Endothelial cell of umbilical vein (primary cell): Measurements from ENCODE around the gene OR2AJ1. TPM values are rescaled to one million over a fixed set of nuclear protein-coding genes. Genes with fewer than 3 reads are reported as not detected.

Experiments used
- BruUV-seq: library from RNA; stranded (reverse); fragments of 400-500 nt; replicated peaks from 2 replicates; lab custom pipeline; 2021; lab: Mats Ljungman, UMichigan
- CTCF ChIA-PET: fragments of 300-600, 350-600 bp; sonication (Branson Sonifier 250); formaldehyde crosslinking; loops from one replicate; lab custom pipeline; 2021; ENCODE audit warnings: antibody characterized with exemption, inconsistent platforms; lab: Charles Lee
- POLR2A ChIA-PET: fragments of 300-600, 350-600 bp; sonication (Branson Sonifier 250); formaldehyde crosslinking; loops from one replicate; lab custom pipeline; 2021; ENCODE audit warnings: antibody characterized with exemption, inconsistent platforms; lab: Charles Lee
- DNase-seq: peaks from one replicate; pipeline ENCODE4 v3.0.0-alpha.2; 2011; ENCODE audit warnings: low read depth, low spot score
- FAIRE-seq: peaks from 2 replicates; lab custom pipeline; 2011; peaks lifted over from hg19 to GRCh38; lab: Jason Lieb, UNC
- H2AFZ ChIP-seq: 2 replicates; pipeline ENCODE4 v1.6.0; 2012; ENCODE audit warnings: low read depth, low read length, control low read depth, inconsistent platforms
- H3K27ac ChIP-seq: 2 replicates; pipeline ENCODE4 v1.5.1; 2011; ENCODE audit warnings: low read depth, mild to moderate bottlenecking, control low read depth, low read length, moderate library complexity; ENCODE audit not compliant: insufficient read depth
- H3K27me3 ChIP-seq, 2 experiments: 2 replicates each; pipeline versions ENCODE4 v1.6.0 to v1.6.1; 2011; ENCODE audit warnings: low read length in 2 of 2, mixed read lengths in 1 of 2; ENCODE audit not compliant: control insufficient read depth in 2 of 2, insufficient read depth in 2 of 2
- H3K36me3 ChIP-seq, 2 experiments: 2 replicates in 1 of 2; 3 replicates in 1 of 2; pipeline ENCODE4 v1.5.1; 2011; ENCODE audit warnings: low read length in 2 of 2, mild to moderate bottlenecking in 1 of 2, moderate library complexity in 1 of 2; ENCODE audit not compliant: control insufficient read depth in 2 of 2, insufficient read depth in 2 of 2; ENCODE audit errors: extremely low read depth in 1 of 2
- H3K4me1 ChIP-seq: 3 replicates; pipeline ENCODE4 v1.5.1; 2011; ENCODE audit warnings: mild to moderate bottlenecking, low read length; ENCODE audit not compliant: control insufficient read depth, insufficient read depth; ENCODE audit errors: extremely low read depth
- H3K4me2 ChIP-seq: 2 replicates; pipeline ENCODE4 v1.6.1; 2011; ENCODE audit warnings: low read length, control low read depth, mixed read lengths; ENCODE audit not compliant: insufficient read depth
- H3K4me3 ChIP-seq, 3 experiments: fragments of 200-600 bp in 1 of 3; sonication (generic), shearing (Covaris generic) in 1 of 3; replicated peaks in 1 of 3; 2 replicates each; pipeline ENCODE4 v1.5.1; 2011 to 2016; ENCODE audit warnings: control low read depth in 3 of 3, low read length in 3 of 3, mild to moderate bottlenecking in 2 of 3, inconsistent platforms in 1 of 3, low read depth in 1 of 3, moderate library complexity in 1 of 3; ENCODE audit not compliant: insufficient read depth in 1 of 3
- H3K79me2 ChIP-seq: 2 replicates; pipeline ENCODE4 v1.6.0; 2012; ENCODE audit warnings: low read length, inconsistent platforms; ENCODE audit not compliant: control insufficient read depth, insufficient read depth
- H3K9ac ChIP-seq: replicated peaks from 2 replicates; pipeline ENCODE3; 2011; ENCODE audit warnings: low read length, control low read depth; ENCODE audit not compliant: insufficient read depth; ENCODE audit errors: extremely low read depth
- H3K9me1 ChIP-seq: replicated peaks from 3 replicates; pipeline ENCODE4 v1.6.0; 2011; ENCODE audit warnings: mild to moderate bottlenecking, low read length; ENCODE audit not compliant: control insufficient read depth, insufficient read depth; ENCODE audit errors: extremely low read depth
- H3K9me3 ChIP-seq: replicated peaks from 2 replicates; pipeline ENCODE4 v1.5.1; 2012; ENCODE audit warnings: low read length, inconsistent platforms; ENCODE audit not compliant: control insufficient read depth, insufficient read depth
- H4K20me1 ChIP-seq: replicated peaks from 2 replicates; pipeline ENCODE3; 2011; ENCODE audit warnings: mild to moderate bottlenecking, low read length; ENCODE audit not compliant: control insufficient read depth, insufficient read depth; ENCODE audit errors: extremely low read depth
- EZH2 ChIP-seq: IDR thresholded peaks from 2 replicates; pipeline ENCODE4 v1.6.1; 2012; ENCODE audit warnings: borderline replicate concordance, low read depth, mild to moderate bottlenecking, moderate library complexity, low read length, inconsistent platforms; ENCODE audit not compliant: severe bottlenecking
- FOS ChIP-seq: IDR thresholded peaks from 2 replicates; pipeline ENCODE4 v1.6.1; 2011; ENCODE audit warnings: mild to moderate bottlenecking, low read length, moderate library complexity, borderline replicate concordance; ENCODE audit not compliant: insufficient read depth
- GATA2 ChIP-seq: IDR thresholded peaks from 2 replicates; pipeline ENCODE4 v1.7.0; 2011; ENCODE audit warnings: low read depth, mild to moderate bottlenecking, moderate library complexity, mixed read lengths, low read length; ENCODE audit not compliant: insufficient read length, insufficient read depth
- JUN ChIP-seq: IDR thresholded peaks from 2 replicates; pipeline ENCODE4 v1.6.1; 2011; ENCODE audit warnings: borderline replicate concordance, low read depth; ENCODE audit not compliant: insufficient read length, insufficient read depth
- MYC ChIP-seq: IDR thresholded peaks from one replicate; pipeline ENCODE4 v1.6.1; 2011; ENCODE audit warnings: mild to moderate bottlenecking, low read depth, low read length
- POLR2A ChIP-seq: IDR thresholded peaks from 2 replicates; pipeline ENCODE4 v1.6.1; 2012; ENCODE audit warnings: low read depth, mild to moderate bottlenecking, control low read depth, low read length
- POLR2AphosphoS5 ChIP-seq: IDR thresholded peaks from 2 replicates; pipeline ENCODE4 v1.6.1; 2012; ENCODE audit warnings: low read depth, mild to moderate bottlenecking, control low read depth, low read length, moderate library complexity; ENCODE audit not compliant: insufficient read depth
- dilution Hi-C: fragments of 300-500 bp; cut with MboI; formaldehyde crosslinking; loops from one replicate; pipeline ENCODE4 v1.15.0; 2019; ENCODE audit warnings: low sequenced_read_pairs; ENCODE audit not compliant: extremely low pct_ligation_motif_present
- intact Hi-C: fragments of 100-400 bp; cut with micrococcal nuclease; formaldehyde crosslinking; loops from one replicate; pipeline ENCODE4 v1.10.0; 2022
- polyA plus RNA-seq, 4 experiments: library from polyadenylated mRNA; depleted of rRNA in 3 of 4; stranded (reverse) in 3 of 4; unstranded in 1 of 4; fragments of >200 nt; gene quantifications; 2 replicates each; pipeline versions ENCODE4 v1.2.1 to v1.2.3, GENCODE V29; 2011 to 2012; ENCODE audit warnings: missing spikeins in 1 of 4
- total RNA-seq: library from RNA; stranded (reverse); gene quantifications from 2 replicates; pipeline ENCODE4 v1.2.3, GENCODE V29; 2021
- TF ChIP-seq, protein P1 (sequence below): IDR thresholded peaks from 2 replicates; pipeline ENCODE4 v1.6.1; 2011; ENCODE audit not compliant: insufficient read depth, insufficient read length
- TF ChIP-seq, protein P2 (sequence below), 2 donors: IDR thresholded peaks; 1 replicate in 1 of 2; 2 replicates in 1 of 2; pipeline ENCODE4 v1.5.1; 2011; ENCODE audit warnings: low read length in 2 of 2, mild to moderate bottlenecking in 2 of 2, moderate library complexity in 2 of 2, control low read depth in 1 of 2, inconsistent platforms in 1 of 2, low read depth in 1 of 2; ENCODE audit not compliant: insufficient read depth in 1 of 2; ENCODE audit errors: extremely low read depth in 1 of 2

OR2AJ1 gene
- total and polyA plus RNA-seq, 2 donors (not counting 3 experiments of a cell fraction or from before 2014, with no cell fraction given) = not detected

- Histone ChIP-seq H2AFZ (no peak within 1 kb of the TSS), H3K36me3 (no peaks in the 10 kb centered on the region), H3K9me1 (no peaks in the 10 kb centered on the region), H3K9me3 (peaks cover 2% of the 10 kb centered on the region), H4K20me1 (no peaks in the 10 kb centered on the region), H3K27ac (no peak within 1 kb of the TSS), H3K4me2 (no peak within 1 kb of the TSS), H3K4me1 (no peaks in the 10 kb centered on the region), H3K27me3 (no peaks in the 10 kb centered on the region), H3K79me2 (no peaks in the 10 kb centered on the region), H3K4me3 (no peak within 1 kb of the TSS), H3K9ac (no peak within 1 kb of the TSS)
- TF ChIP-seq, protein P1, sequence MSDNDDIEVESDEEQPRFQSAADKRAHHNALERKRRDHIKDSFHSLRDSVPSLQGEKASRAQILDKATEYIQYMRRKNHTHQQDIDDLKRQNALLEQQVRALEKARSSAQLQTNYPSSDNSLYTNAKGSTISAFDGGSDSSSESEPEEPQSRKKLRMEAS = no peak
- TF ChIP-seq GATA2 (no peak), POLR2AphosphoS5 (no peak), EZH2 (no peak), JUN (no peak), POLR2A (no peak), MYC (no peak), FOS (no peak)
- TF ChIP-seq, protein P2, sequence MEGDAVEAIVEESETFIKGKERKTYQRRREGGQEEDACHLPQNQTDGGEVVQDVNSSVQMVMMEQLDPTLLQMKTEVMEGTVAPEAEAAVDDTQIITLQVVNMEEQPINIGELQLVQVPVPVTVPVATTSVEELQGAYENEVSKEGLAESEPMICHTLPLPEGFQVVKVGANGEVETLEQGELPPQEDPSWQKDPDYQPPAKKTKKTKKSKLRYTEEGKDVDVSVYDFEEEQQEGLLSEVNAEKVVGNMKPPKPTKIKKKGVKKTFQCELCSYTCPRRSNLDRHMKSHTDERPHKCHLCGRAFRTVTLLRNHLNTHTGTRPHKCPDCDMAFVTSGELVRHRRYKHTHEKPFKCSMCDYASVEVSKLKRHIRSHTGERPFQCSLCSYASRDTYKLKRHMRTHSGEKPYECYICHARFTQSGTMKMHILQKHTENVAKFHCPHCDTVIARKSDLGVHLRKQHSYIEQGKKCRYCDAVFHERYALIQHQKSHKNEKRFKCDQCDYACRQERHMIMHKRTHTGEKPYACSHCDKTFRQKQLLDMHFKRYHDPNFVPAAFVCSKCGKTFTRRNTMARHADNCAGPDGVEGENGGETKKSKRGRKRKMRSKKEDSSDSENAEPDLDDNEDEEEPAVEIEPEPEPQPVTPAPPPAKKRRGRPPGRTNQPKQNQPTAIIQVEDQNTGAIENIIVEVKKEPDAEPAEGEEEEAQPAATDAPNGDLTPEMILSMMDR (IDR thresholded peaks at IDR 0.05; ENCODE audit: extremely low read depth in 1 of 2, insufficient read depth in 1 of 2, low read depth in 1 of 2, low read length in 2 of 2) = no peak
- POLR2A ChIA-PET = no interaction called here
- dilution Hi-C loops = no loop called here
- FAIRE-seq (no peak), DNase-seq (no peak)
- no TSS peak for BruUV-seq
- intact Hi-C loops = no loop called here
- CTCF ChIA-PET = no interaction called here
Measured at GRCh38 chr1:247895163-247895637, 29.5 kb upstream of the OR2AJ1 start, which contains the start of gene OR2W3. OR2W3 (plus strand) TSS chr1:247895587; CDS start chr1:247895587, 0 bp downstream.
